NCI-H345 treated with DMSO at 0.1 percent for 48 hours (cell line): ENCODE results near the gene DIAPH2.
A peak's percentile ranks its signal among the peaks of the same experiment; 100 is the strongest.
"Not testable (repeated sequence)": the region's sequence is repeated elsewhere in the genome, so short reads cannot be mapped to it uniquely, and the experiment has no call there.

Experiments
- DNase-seq: peaks from one replicate; lab custom pipeline; 2025; ENCODE audit not compliant: unreplicated experiment; lab: John Stamatoyannopoulos, UW

Gene DIAPH2

DNA sequence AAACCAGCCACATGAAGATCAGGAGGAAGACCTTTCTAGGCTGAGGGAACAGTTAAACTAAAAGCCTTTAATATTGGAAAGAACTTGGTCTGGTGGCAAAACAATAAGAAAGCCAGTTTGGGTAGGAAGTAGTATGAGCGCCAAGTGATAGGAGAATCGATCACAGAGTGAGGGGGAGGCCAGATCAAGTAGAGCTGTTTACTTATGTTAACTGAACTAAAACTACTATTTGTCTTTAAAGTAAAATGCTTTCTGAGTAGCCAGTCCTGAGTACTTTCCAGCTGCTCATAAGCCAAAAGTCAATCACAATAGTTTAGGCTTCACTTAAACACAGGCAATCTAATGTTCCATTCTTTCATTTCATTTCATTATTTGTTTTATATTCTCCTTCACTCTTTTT lies 136.3 kb downstream of the DIAPH2 start:
- DNase-seq, result no peak

DNA sequence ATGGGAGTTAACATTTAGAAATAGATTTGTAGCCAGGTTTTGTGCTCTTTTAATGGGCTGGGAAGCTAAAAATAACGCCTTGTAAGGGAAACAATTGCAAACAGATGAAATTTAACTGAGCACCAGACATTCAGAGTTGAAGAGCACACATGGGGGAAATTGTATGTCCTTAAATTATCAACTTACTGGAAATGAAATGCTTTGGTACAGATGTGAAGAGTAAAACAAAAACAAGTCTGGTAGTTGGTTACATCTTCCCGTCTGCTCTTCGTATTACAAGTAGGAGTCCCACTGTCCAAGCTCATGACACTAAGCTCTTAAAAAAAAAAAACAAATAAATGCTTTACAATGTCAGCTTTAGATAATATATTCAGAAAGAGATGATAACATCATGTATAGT lies 139.5 kb downstream of the DIAPH2 start:
- DNase-seq, result no peak

DNA sequence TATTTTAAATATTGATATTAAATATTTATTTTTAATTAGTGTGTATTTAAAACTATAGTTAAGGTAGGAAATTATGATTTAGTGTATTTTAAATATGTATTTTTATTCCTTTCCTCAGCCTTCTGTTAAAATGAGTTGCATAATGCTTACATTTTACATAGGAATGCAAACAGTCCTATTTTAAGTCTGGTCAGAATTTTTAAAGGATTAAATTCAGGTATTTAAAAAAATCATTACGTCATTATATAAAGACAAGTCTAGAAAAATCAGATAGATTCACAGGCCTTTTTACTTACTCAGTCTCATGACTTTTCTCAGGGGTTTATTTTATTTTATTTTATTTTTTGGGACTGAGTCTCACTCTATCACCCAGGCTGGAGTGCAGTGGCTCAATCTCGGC lies 148.7 kb downstream of the DIAPH2 start:
- no peak for DNase-seq

DNA sequence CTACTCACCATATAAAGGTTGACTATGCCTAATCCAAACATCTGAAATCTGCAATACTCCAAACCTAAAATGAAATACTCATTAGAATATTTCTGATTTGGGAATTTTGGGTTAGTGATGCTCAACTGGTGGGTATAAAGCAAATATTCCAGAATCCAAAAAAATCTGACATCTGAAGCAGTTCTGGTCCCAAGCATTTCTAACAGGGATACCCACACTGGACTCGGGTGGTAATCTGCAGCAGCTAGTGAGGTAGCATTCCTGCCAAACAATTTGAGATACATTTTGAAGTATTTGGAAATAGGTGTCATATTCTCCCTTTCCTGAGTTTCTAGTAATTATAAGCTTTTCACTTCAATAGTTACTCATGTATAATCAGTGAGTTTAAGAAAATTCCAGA lies 149.5 kb downstream of the DIAPH2 start:
- DNase-seq, result no peak

DNA sequence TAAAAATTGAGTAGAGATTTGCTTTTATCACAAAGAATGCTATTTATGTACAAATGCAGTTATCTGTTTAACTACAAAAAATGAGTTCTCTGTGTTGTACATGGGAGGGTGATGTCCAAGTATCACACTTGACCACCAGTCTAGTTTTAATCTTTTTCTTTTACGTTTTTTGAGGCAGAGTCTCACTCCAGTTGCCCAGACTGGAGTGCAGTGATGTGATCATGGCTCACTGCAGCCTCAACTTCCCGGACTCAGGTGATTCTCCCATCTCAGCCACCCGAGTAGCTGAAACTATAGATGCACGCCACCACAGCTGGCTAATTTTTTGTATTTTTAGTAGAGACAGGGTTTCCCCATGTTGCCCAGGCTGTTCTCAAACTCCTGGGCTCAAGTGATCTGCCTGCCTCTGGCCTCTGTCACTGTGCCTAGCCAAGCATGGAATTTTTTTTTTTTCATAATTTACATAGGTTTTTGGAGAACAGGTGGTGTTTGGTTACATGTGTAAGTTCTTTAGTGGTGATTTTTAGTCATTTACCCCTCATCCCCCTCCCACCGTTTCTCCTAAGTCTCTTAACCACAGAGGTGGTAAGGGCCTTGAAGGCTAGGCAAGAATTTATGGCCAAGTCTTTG lies 151.1 kb downstream of the DIAPH2 start:
- DNase-seq, result no peak

DNA sequence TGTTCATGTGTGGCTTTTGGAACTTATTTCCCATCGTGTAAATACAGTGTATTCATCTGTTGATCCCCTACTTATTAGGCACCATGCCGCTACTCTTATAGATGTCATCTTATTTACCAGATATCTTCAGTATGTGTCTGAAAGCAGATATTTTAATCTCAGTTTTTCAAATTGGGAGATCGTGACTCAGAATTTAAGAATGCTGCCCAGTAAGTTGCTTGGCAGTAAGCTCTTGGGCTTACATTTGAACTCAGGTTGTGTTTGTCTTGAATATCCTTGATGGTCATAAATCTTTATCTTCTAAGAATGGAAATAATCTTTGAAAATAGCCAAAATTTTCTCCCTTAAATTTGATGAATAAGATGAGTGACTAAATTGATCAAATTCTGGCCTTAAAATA lies 153.2 kb downstream of the DIAPH2 start:
- DNase-seq, result no peak

DNA sequence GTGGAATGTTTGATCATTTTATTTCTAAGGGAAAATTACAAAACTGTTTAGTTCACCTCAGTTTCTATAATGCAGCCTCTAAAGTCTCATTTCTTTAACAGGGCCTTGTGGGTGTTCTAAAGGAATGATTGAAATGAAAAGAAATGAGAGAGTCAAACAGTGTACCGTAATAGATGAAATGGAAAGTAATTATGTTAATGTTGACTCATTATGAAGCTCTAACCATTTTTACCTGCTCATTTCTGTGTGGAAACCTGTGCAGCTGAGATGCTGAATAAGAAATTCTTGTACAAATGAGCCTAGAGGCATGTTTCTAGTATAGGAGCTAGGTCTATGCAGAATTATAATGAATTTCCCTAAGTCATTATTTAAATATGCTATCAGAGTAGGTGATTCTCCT lies 153.9 kb downstream of the DIAPH2 start:
- no peak for DNase-seq

DNA sequence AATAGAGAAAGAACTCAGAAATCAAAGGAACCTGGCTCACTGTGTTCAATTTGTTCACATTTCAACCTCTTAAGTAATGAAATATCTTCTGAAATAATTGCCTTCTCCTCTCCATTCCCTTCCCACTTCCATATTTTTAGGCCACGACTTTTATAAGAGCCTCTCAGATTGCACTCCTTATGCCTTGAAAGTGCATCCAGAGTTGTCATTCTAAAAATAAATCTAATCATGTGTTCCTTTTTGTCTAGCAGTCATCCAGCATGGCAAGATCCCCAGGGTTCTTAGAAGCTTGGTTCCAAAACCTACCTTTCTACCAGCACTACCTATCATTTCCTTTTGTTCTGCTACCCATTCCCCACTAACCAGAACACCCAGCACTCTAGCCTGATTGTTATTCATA lies 156.7 kb downstream of the DIAPH2 start:
- DNase-seq, result peak; percentile 63

DNA sequence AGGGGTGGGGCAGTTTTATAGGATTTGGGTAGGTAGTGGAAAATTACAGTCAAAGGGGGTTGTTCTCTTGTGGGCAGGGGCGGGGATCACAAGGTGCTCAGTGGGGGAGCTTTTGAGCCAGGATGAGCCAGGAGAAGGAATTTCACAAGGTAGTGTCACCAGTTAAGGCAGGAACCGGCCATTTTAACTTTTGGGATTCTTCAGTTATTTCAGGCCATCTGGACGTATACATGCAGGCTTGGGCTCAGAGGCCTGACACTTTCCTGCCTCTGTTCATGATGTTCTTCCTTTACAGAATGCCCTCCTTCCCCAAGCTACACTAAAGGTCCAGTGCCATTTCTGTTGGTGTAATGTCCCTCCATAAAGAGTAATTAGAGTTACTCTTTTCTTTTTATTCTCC lies 157.2 kb downstream of the DIAPH2 start:
- DNase-seq, result not testable (repeated sequence)

DNA sequence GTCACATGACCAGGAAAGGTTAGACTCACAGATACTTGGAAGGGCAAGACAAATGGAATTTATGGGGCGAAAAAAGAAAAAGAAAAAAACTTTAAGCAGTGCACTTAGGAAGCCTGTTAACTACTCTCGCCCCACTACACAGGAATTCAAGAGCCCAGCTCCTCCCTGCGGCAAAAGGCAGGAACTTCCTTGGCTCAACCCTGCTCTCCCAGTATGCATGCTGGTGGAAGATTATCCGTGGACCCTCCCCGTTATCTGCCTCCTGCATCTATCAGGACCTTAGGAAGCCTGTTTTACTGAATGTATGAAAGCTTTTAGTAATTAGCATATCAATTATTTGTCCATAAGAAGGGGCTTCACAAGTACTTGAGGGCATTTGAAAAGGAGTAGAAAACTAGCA lies 158.9 kb downstream of the DIAPH2 start:
- DNase-seq, result no peak

DNA sequence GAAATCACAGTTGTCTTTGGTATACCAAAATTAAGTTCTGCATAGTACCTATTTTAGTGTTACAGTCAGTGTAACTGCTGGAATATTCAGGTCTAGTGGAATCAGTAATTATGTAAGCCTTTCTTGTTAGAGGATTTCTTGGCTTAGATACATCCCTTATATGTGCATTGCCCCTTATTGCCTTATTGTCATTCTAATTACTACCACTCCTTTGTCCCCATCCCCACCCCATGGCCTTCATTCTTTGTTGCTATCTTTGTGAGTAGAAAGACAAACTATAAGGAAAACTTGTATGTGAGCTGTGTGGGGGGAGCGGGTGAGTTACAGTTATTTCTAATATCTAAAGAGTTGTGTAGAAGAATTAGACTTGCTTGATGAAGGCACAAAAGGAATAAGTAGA lies 162.2 kb downstream of the DIAPH2 start:
- DNase-seq, result no peak

DNA sequence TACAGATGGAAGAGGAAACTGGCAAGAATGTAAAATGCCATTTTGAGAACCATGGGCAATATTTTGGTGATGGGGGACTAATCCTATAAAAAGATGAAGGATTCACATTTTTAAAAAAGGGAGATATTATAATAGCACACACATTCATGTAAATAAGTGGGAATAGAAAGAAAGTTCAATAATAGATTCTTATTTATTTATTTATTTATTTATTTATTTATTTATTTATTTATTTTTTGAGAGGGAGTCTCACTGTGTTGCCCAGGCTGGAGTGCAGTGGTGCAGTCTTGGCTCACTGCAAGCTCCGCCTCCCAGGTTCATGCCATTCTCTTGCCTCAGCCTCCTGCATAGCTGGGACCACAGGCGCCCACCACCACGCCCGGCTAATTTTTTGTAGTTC lies 174.8 kb downstream of the DIAPH2 start:
- not testable (repeated sequence) for DNase-seq

DNA sequence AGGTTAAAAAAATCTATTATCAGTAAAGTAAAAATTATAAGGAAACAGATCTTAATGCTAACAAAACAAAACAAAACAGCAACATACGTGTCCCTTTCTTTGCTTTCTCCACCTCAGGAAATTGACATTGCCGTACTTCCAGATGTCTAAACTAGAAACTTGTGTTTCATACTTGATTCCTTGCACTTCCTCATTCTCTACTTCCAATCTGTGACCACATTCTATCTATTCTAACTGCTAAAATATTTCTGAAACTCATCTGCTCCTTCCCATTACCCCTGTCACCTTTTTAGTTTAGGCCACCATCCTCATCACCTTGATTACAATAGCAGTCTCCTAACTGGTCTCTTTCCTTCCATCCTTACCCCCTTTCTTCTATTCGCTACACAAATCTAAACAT lies 176.6 kb downstream of the DIAPH2 start:
- no peak for DNase-seq

DNA sequence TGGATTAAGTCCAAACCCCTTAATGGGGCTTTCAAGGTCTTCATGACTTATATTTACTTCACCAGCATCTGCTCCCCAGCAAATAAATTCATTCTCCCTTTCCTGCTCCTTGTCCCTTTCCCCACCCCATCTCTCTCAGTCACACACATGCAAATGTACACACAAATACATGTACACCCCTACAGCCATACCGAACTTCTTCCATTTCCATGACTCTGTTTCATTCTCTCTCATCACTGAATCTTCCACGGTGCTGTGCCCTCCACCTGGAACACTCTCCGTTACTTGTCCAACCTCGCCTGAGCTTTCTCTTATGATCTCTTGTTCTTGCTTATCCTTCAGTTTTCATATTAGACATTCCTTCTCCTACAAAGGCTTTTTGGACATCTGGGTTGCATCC lies 177.0 kb downstream of the DIAPH2 start:
- no peak for DNase-seq

DNA sequence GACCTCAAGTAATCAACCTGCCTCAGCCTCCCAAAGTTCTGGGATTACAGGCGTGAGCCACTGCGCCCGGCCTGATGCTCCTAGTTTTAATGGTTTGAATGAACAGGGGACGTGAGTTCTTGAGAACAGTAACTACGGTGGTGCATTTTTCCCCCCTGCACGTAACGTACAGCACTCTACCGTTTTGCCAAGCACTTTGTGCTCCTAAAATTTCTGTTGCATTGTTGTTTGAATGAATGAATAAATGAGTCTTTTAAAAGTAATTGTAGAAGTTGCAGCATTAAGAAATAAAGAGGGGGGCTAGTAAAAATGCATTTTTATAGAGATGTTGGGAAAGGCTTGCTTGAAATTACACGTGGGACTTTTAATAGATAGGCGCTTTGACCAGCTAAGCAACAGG lies 199.0 kb downstream of the DIAPH2 start, which contains the start of gene RPA4:
Gene RPA4, plus strand, starts transcription at position 301 of the 400 bp plus-strand sequence. CDS start 403 bp downstream, outside the sequence.
- no peak for DNase-seq

DNA sequence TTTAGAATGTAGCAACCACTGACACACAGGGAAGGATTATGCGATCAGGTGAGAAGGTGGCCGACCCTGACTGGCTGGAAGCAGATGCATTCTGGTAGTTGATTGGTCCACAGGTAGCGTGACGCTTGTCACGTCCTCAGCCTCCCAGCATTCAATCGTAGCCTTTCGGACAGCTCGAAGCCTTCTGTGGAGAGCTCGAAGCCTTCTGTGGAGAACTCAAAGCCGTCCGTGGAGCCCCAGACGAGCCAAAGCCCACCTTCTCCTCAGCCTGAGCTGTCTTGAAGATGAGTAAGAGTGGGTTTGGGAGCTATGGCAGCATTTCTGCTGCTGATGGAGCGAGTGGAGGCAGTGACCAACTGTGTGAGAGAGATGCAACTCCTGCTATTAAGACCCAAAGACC lies 199.4 kb downstream of the DIAPH2 start:
- no peak for DNase-seq

DNA sequence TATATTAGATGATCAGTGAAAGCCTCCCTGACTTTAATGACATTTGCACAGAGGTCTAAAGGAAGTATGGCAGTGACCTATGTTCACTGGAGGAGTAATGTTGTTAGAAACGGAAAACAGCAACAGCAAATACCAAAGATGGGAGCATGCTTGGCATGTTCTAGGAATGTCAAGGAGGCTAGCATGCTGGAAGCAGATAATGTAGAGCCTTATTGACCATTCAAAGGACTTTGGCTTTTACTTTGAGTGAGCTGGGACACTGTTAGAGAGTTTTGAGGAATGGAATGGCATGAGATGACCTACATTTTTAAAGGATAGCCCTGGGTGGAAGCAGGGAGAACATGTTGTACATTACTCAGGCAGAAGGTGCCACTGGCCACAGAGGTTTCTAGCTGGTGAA lies 205.1 kb downstream of the DIAPH2 start:
- no peak for DNase-seq

DNA sequence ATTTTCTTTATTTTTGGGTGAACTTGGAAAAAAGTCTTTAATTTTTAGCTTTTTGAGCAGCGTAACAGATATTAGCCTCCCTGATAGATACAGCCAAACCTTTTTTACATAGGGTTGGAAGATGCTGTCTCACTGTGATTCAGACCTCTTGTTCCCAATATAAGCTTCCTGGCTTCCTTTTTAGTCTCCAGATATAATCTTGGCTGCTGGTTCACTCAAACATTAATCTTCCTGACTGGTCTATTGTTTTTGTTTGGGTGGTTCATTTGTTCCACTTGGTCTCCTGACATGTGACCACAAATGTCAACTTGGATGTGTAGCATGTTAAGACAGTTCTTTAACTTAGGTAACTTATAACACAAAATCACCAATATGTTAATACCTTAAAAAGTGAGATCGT lies 222.1 kb downstream of the DIAPH2 start:
- DNase-seq, result no peak

DNA sequence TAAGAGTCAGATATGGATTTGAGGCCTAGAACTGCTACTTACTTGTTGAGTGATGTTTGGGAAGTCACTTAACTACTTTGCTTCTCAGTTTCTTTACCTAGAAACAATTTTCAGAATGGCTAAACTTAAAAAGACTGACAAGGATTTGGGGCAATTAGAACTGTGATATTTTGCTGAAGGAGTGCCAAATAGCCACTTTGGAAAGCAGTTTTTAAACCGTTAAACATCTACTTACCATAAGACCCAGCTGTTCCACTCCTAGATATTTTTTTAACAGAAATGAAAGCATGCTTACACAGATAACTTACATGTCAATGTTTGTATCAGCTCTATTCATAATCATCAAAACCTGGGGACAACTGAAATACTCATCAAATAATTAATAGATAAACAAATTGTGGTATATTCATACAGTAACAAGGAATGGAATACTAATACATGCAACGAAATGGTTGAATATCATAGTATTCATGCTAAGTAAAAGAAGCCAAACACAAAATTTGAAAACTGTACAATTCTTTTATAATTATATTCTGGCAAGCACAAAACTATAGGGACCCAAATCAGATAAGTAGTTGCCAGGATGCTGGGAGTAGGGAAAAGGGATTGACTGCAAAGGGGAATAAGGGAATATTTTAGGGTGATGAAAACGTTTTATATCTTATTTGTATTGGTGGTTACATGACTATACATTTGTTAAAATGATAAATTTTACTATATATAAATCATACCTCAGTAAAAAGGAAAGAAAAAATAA lies 223.1 kb downstream of the DIAPH2 start:
- no peak for DNase-seq

DNA sequence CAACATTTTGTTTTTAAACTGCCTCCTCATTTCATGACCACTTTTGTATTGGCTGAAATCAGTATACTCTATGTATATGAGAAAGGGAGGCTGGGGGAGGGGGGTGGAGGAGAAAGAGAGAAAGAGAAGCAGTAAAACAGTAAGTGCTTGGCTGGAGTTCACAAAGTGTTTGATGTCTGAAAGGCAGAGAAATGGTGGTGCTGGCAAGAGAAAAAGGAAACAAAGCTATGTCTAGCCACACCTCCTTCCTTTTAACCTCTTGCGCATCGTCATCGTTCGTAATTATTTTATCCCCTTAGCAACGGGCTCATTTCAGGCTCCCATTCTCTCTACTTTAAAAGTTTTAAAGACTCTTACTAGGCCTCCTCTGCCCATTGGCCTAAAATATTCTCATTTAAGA lies 224.6 kb downstream of the DIAPH2 start:
- no peak for DNase-seq

DNA sequence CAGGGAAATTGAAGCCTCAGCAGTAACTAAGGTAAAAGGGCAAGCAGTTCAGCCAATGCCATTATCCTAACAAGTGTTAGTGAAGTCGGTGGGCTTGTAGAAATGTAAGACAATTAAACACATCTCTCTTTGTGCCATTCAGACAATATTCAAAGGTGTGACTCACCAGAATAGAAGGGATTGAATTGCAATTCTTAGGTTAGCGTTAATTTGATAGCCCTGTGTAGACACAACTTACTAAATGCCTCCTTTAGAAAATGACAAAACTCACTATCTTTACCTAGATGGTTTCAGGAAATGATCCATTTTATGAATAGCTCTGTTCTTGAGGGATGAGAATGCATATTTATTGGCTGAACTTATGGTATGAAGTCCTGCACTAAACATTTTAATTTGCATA lies 234.2 kb downstream of the DIAPH2 start:
- no peak for DNase-seq

DNA sequence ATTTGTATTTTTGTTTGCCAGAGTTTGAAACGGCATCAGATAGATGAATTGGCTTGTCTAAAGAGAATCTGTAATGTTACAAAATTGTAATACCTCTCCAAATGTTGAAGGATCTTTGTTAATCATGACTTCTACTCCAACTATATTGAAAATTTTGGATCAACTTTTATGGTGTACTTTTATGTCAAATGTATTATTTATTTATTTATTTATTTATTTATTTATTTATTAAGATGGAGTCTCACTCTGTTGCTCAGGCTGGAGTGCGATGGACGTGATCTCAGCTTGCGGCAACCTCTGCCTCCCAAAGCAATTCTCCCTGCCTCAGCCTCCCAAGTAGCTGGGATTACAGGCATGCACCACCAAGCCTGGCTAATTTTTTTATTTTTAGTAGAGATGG lies 235.0 kb downstream of the DIAPH2 start:
- no peak for DNase-seq

DNA sequence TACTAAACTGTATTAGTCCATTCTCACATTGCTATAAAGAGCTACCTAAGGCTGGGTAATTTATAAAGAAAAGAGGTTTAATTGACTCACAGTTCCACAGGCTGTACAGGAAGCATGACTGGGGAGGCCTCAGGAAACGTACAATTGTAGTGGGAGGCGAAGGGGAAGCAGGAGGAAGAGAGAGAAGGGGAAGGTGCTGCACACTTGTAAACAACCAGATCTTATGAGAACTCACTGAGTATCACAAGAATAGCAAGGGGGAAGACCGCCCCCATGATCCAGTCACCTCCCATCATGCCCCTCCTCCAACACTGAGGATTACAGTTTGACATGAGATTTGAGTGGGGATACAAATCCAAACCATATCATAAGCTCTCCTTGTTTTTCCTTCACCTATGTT lies 239.9 kb downstream of the DIAPH2 start:
- no peak for DNase-seq
